HEK293 (cell line): ENCODE results near the gene FOXO4.

Experiments
- CTCF ChIA-PET: fragments of 350-600 bp; formaldehyde crosslinking; extraction: SDS; loops from one replicate; lab custom pipeline; 2021; ENCODE audit warnings: antibody characterized with exemption; lab: Yijun Ruan, JAX
- POLR2A ChIA-PET: fragments of 300-600 bp; formaldehyde crosslinking; extraction: SDS; loops from one replicate; lab custom pipeline; 2020; ENCODE audit warnings: antibody characterized with exemption, inconsistent platforms; lab: Yijun Ruan, JAX
- H3K27ac ChIP-seq: fragments of 200-500 bp; sonication (Bioruptor generic); 2 replicates; pipeline ENCODE4 v1.5.1; 2014; ENCODE audit warnings: low read depth, low read length, control low read depth, inconsistent platforms; ENCODE audit errors: extremely low read depth
- H3K36me3 ChIP-seq, 2 experiments: fragments of 200-500 bp in 1 of 2; sonication (Bioruptor generic) in 1 of 2; 1 replicate in 1 of 2; 2 replicates in 1 of 2; pipeline ENCODE4 v1.5.1; 2014 to 2017; ENCODE audit warnings: inconsistent platforms in 2 of 2, low read length in 2 of 2; ENCODE audit not compliant: control insufficient read depth in 2 of 2, insufficient read depth in 1 of 2
- H3K4me1 ChIP-seq: fragments of 200-500 bp; sonication (Bioruptor generic); 2 replicates; pipeline ENCODE4 v1.5.1; 2014; ENCODE audit warnings: mild to moderate bottlenecking, low read length, inconsistent platforms; ENCODE audit not compliant: control insufficient read depth, insufficient read depth
- H3K4me3 ChIP-seq: 2 replicates; pipeline ENCODE4 v1.5.1; 2011; ENCODE audit warnings: low read depth, mild to moderate bottlenecking, control low read depth, low read length, moderate library complexity
- H3K9me3 ChIP-seq: fragments of 200-500 bp; sonication (Bioruptor generic); 2 replicates; pipeline ENCODE4 v1.5.1; 2014; ENCODE audit warnings: low read depth, low read length, inconsistent platforms; ENCODE audit not compliant: control insufficient read depth, insufficient read depth
- EGR2 ChIP-seq: fragments of 450-650 bp; formaldehyde crosslinking; IDR thresholded peaks from 2 replicates; pipeline ENCODE4 v1.5.1; 2016; ENCODE audit warnings: low read depth, missing biosample characterization, missing genetic modification characterization
- GLIS1 ChIP-seq: fragments of 450-650 bp; formaldehyde crosslinking; IDR thresholded peaks from 2 replicates; pipeline ENCODE4 v1.5.1; 2016; ENCODE audit warnings: missing biosample characterization, missing genetic modification characterization
- HIC1 ChIP-seq: fragments of 450-650 bp; formaldehyde crosslinking; IDR thresholded peaks from 2 replicates; pipeline ENCODE4 v1.5.1; 2016; ENCODE audit warnings: missing biosample characterization, missing genetic modification characterization
- HOXA7 ChIP-seq: sonication (generic); formaldehyde crosslinking; IDR thresholded peaks from 2 replicates; pipeline ENCODE4 v1.8.1; 2022; ENCODE audit warnings: missing genetic modification reagents, borderline replicate concordance
- KLF9 ChIP-seq: fragments of 450-650 bp; formaldehyde crosslinking; IDR thresholded peaks from 2 replicates; pipeline ENCODE4 v1.5.1; 2016; ENCODE audit warnings: missing biosample characterization, missing genetic modification characterization, low read depth
- PATZ1 ChIP-seq: fragments of 450-650 bp; formaldehyde crosslinking; IDR thresholded peaks from 2 replicates; pipeline ENCODE4 v1.5.1; 2016; ENCODE audit warnings: missing biosample characterization, missing genetic modification characterization
- SP2 ChIP-seq: fragments of 450-650 bp; formaldehyde crosslinking; IDR thresholded peaks from 2 replicates; pipeline ENCODE4 v1.5.1; 2016; ENCODE audit warnings: missing biosample characterization, missing genetic modification characterization
- ZBTB48 ChIP-seq: fragments of 450-650 bp; formaldehyde crosslinking; IDR thresholded peaks from 2 replicates; pipeline ENCODE4 v1.5.1; 2016; ENCODE audit warnings: missing biosample characterization, missing genetic modification characterization
- ZFHX2 ChIP-seq: fragments of 450-650 bp; formaldehyde crosslinking; conservative IDR thresholded peaks from 2 replicates; pipeline ENCODE4 v1.5.1; 2016; ENCODE audit warnings: missing biosample characterization, missing genetic modification characterization
- ZFP41 ChIP-seq: fragments of 450-650 bp; formaldehyde crosslinking; IDR thresholded peaks from 2 replicates; pipeline ENCODE4 v1.5.1; 2016; ENCODE audit warnings: missing biosample characterization, missing genetic modification characterization, borderline replicate concordance
- ZFP69B ChIP-seq: fragments of 450-650 bp; formaldehyde crosslinking; IDR thresholded peaks from 2 replicates; pipeline ENCODE4 v1.5.1; 2016; ENCODE audit warnings: missing biosample characterization, missing genetic modification characterization
- ZIC2 ChIP-seq: fragments of 450-650 bp; formaldehyde crosslinking; IDR thresholded peaks from 2 replicates; pipeline ENCODE4 v1.5.1; 2016; ENCODE audit warnings: missing biosample characterization, missing genetic modification characterization
- ZNF10 ChIP-seq: fragments of 450-650 bp; formaldehyde crosslinking; IDR thresholded peaks from 2 replicates; pipeline ENCODE4 v1.5.1; 2017; ENCODE audit warnings: missing biosample characterization, missing genetic modification characterization
- ZNF146 ChIP-seq: fragments of 450-650 bp; formaldehyde crosslinking; IDR thresholded peaks from 2 replicates; pipeline ENCODE4 v1.5.1; 2016; ENCODE audit warnings: missing biosample characterization, missing genetic modification characterization
- ZNF157 ChIP-seq: fragments of 450-650 bp; formaldehyde crosslinking; IDR thresholded peaks from 2 replicates; pipeline ENCODE4 v1.5.1; 2016; ENCODE audit warnings: missing biosample characterization, missing genetic modification characterization
- ZNF19 ChIP-seq: fragments of 450-650 bp; formaldehyde crosslinking; IDR thresholded peaks from 2 replicates; pipeline ENCODE4; 2016; ENCODE audit warnings: missing biosample characterization, missing genetic modification characterization, low read depth
- ZNF202 ChIP-seq: fragments of 450-650 bp; formaldehyde crosslinking; IDR thresholded peaks from 2 replicates; pipeline ENCODE4 v1.5.1; 2016; ENCODE audit warnings: missing biosample characterization, missing genetic modification characterization, borderline replicate concordance
- ZNF362 ChIP-seq: fragments of 450-650 bp; formaldehyde crosslinking; IDR thresholded peaks from 2 replicates; pipeline ENCODE4 v1.5.1; 2016; ENCODE audit warnings: missing biosample characterization, missing genetic modification characterization
- ZNF398 ChIP-seq: fragments of 450-650 bp; formaldehyde crosslinking; IDR thresholded peaks from 2 replicates; pipeline ENCODE4 v1.5.1; 2017; ENCODE audit warnings: missing biosample characterization, missing genetic modification characterization
- ZNF48 ChIP-seq: fragments of 450-650 bp; formaldehyde crosslinking; IDR thresholded peaks from 2 replicates; pipeline ENCODE4 v1.5.1; 2016; ENCODE audit warnings: missing biosample characterization, missing genetic modification characterization
- ZNF670 ChIP-seq: fragments of 450-650 bp; formaldehyde crosslinking; IDR thresholded peaks from 2 replicates; pipeline ENCODE4 v1.5.1; 2016; ENCODE audit warnings: missing biosample characterization, missing genetic modification characterization, low read depth
- TF ChIP-seq, protein P1 (sequence below): fragments of 450-650 bp; formaldehyde crosslinking; IDR thresholded peaks from 2 replicates; pipeline ENCODE4 v1.5.1; 2016; ENCODE audit warnings: missing biosample characterization, missing genetic modification characterization
- TF ChIP-seq, protein P2 (sequence below): fragments of 450-650 bp; formaldehyde crosslinking; IDR thresholded peaks from 2 replicates; pipeline ENCODE4 v1.5.1; 2017; ENCODE audit warnings: missing biosample characterization, missing genetic modification characterization
- TF ChIP-seq, protein P3 (sequence below): fragments of 450-650 bp; formaldehyde crosslinking; IDR thresholded peaks from 2 replicates; pipeline ENCODE4 v1.5.1; 2016; ENCODE audit warnings: missing biosample characterization, missing genetic modification characterization, low read depth

FOXO4 gene

DNA sequence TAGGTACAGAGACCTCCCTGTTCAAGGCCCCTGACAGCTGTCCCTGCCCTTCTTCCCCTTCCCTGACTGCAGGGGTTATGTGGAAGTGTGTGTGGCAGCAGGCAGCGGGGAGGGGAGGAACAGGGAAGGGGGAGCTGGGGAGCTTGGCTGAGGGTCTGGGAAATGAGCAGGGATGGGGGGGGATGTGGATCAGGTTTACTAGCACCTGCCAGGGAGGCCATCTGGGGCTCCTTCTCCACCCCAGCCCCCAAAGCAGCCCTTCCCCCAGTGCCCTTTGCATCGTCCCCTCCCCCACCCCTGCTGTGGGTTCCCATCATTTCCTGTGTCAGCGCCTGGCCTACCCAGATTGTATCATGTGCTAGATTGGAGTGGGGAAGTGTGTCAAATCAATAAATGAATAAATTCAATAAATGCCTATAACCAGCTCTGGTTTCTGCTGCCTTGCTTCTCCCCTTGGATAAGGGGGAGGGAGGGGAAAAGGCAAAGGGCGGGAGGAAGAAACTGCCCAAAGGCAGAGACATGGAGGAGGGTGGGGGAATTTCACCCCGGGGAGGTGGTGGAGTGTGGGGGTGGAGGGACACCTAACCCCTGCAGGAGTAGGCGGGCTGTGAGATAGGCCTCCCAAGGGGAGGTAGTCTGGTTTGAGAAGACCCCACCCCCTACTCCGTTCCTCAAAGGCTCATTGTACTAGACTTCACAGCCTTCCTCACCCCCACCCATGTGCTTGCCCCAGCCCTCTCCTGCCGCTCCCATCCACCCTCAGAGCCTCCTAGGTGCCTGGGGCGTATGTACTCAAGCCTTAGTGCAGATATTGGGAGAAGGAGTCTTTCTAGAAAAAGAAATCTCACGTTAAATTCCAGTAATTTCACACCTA, 7.7 kb downstream of the FOXO4 start:
- Histone ChIP-seq H3K4me3 (no peak overlapping the region), H3K27ac (peak overlapping the region; percentile 32), H3K4me1 (0 out of 2 replicates have a peak, but pooled peaks cover 3% of the 10 kb centered on the region), H3K36me3 (peaks cover 0 to 17% of the 10 kb centered on the region in 2 experiments; a peak in 1 of 3 replicates), H3K9me3 (no peaks in the 10 kb centered on the region)
- ChIA-PET POLR2A (interaction anchor here (0.7 to 2.9 kb wide), 4 partner anchors 15 to 263 kb away, joined by 3 to 16 read pairs (median 4); partner anchors contain the start of genes MED12 and TAF1), CTCF (interaction anchor here (0.6 to 1.9 kb wide), 2 partner anchors 26 to 1676 kb away, joined by 4 to 8 read pairs; no protein-coding TSS in a partner anchor)
- TF ChIP-seq ZNF10 (tag by site-specific recombination) (no peak), SP2 (tag by site-specific recombination) (peak; percentile 25), ZFHX2 (tag by site-specific recombination) (peak; percentile 88), PATZ1 (no peak), KLF9 (tag by site-specific recombination) (no peak), ZIC2 (peak; percentile 53), ZNF670 (tag by site-specific recombination) (no peak), ZNF157 (tag by site-specific recombination) (no peak), ZNF398 (tag by site-specific recombination) (peak; percentile 28; the same call in 1 of the 2 replicates), ZBTB48 (tag by site-specific recombination) (peak; percentile 85), GLIS1 (tag by site-specific recombination) (peak; percentile 42; the same call in 1 of the 2 replicates), ZNF362 (tag by site-specific recombination) (no peak), ZNF48 (tag by site-specific recombination) (no peak), HIC1 (no peak), ZFP69B (tag by site-specific recombination) (no peak), ZFP41 (tag by site-specific recombination) (no peak), ZNF146 (tag by site-specific recombination) (no peak), ZNF202 (tag by site-specific recombination) (no peak), ZNF19 (tag by site-specific recombination) (no peak), HOXA7 (no peak), EGR2 (tag by site-specific recombination) (peak; percentile 86)
- TF ChIP-seq, protein P1, sequence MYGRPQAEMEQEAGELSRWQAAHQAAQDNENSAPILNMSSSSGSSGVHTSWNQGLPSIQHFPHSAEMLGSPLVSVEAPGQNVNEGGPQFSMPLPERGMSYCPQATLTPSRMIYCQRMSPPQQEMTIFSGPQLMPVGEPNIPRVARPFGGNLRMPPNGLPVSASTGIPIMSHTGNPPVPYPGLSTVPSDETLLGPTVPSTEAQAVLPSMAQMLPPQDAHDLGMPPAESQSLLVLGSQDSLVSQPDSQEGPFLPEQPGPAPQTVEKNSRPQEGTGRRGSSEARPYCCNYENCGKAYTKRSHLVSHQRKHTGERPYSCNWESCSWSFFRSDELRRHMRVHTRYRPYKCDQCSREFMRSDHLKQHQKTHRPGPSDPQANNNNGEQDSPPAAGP (tag by site-specific recombination), result 0 out of 2 replicates have a peak, but pooled peaks have one; percentile 37
- TF ChIP-seq, protein P2, sequence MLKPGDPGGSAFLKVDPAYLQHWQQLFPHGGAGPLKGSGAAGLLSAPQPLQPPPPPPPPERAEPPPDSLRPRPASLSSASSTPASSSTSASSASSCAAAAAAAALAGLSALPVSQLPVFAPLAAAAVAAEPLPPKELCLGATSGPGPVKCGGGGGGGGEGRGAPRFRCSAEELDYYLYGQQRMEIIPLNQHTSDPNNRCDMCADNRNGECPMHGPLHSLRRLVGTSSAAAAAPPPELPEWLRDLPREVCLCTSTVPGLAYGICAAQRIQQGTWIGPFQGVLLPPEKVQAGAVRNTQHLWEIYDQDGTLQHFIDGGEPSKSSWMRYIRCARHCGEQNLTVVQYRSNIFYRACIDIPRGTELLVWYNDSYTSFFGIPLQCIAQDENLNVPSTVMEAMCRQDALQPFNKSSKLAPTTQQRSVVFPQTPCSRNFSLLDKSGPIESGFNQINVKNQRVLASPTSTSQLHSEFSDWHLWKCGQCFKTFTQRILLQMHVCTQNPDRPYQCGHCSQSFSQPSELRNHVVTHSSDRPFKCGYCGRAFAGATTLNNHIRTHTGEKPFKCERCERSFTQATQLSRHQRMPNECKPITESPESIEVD (tag by site-specific recombination), result no peak
- TF ChIP-seq, protein P3, sequence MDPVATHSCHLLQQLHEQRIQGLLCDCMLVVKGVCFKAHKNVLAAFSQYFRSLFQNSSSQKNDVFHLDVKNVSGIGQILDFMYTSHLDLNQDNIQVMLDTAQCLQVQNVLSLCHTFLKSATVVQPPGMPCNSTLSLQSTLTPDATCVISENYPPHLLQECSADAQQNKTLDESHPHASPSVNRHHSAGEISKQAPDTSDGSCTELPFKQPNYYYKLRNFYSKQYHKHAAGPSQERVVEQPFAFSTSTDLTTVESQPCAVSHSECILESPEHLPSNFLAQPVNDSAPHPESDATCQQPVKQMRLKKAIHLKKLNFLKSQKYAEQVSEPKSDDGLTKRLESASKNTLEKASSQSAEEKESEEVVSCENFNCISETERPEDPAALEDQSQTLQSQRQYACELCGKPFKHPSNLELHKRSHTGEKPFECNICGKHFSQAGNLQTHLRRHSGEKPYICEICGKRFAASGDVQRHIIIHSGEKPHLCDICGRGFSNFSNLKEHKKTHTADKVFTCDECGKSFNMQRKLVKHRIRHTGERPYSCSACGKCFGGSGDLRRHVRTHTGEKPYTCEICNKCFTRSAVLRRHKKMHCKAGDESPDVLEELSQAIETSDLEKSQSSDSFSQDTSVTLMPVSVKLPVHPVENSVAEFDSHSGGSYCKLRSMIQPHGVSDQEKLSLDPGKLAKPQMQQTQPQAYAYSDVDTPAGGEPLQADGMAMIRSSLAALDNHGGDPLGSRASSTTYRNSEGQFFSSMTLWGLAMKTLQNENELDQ (tag by site-specific recombination), result no peak
